HG02885 (cell line): Measurements from ENCODE around the gene SH3PXD2B.

Experiments
- ATAC-seq: cut with Tn5 transposase; IDR thresholded peaks from one replicate; pipeline ENCODE4 v1.9.1; 2021; ENCODE audit warnings: mild to moderate bottlenecking; ENCODE audit not compliant: unreplicated experiment, poor library complexity

The SH3PXD2B gene

DNA sequence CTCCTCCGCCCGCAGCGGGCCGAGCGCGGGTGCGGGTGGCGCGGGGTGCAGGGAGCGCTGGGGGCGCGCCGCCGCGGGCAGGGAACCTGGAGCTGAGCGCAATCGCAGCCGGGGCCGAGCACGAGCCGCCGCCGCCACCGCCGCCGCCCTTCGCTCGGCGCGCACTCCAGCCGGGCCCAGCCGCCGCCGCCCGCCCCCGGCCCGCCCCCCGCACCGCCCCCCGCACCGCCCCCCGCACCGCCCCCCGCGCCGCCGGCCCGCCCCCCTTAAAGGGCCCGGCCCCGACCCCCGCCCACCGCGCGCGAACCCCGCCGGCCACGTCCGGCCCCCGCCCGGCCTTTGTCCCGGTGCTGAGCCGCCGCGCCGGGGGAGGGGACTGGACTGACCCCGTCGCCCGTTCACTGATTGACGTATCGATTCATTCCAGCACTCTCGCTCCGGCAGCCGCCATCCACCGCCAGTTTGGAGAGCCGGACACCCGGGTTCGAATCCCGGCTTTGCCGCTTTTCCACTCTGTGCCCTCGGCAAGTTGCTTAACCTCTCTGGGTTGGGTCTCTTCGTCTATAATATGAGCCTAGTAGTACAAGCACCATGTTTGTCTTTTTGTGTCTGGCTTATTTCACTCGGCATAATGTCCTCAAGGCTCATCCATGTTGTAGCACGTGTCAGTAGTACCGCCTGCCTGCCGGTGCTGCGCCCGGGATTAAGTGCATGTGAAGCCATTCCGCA, at the start of gene SH3PXD2B:
TSS of gene SH3PXD2B (minus strand) at position 168 of the 729 bp plus-strand sequence. CDS start 173 bp downstream, outside the sequence.
- ATAC-seq: peak; percentile 54

DNA sequence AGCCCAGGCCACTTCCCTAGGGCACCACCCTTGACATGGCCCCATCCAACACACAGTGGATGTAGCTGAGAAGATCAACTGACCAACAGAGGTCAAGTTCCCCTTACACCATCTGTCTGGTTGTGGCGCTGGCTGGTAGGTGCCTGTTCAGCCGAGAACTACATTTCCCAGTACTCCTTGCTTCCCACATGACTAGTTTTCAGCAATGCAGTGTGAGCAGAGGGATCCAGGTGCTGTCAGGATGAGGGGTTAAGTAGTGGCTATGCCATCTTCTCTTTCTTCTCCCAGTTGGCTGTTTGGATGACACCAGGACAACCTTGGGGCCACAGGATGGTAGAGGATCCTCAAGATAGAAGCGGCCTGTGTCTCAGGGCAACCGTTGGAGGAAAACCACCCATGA, 48.6 kb upstream of the SH3PXD2B start:
- ATAC-seq: no peak

DNA sequence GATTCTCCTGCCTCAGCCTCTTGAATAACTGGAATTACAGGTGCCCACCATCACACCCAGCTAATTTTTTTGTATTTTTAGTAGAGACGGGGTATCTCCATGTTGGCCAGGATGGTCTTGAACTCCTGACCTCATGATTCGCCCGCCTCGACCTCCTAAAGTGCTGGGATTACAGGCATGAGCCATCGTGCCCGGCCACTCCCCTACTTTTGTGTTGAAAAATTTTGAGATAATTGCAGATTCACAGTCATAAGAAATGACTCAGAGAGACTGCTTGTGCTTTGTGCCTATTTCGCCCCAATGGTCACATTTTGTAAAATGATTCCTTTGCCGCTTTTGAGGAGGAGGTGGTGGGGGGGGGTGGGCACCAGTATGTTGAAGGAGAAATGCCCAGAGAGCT, 48.1 kb upstream of the SH3PXD2B start:
- ATAC-seq: no peak

DNA sequence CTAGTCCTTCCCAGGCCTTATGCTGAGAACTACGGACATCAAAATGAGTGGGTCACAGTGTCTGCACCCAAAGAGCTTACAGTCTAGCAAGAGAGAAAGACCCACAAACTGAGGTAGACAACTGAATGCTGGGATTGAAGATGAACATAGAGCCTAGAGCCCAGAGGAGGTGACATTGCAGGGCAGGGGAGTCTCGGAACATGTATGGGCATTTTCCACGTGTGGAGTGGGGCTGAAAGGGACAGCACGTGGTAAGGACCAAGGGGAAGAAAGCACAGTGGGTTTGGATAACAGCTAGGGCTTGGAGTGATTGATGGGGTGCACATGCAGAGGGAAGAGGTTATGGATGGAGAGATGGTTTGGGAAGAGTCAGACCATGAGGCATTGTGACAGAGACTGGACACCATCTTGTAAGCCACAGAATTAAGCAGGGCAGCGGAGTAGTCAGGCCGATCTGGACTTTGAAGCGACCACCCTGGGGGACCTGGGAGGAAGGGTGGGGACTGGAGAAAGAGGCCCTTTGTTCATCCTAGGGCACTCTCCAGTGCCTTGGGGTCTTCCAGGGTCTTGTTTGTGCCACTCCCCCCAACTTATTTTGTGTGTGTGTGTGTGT, 47.5 kb upstream of the SH3PXD2B start:
- ATAC-seq: no peak

DNA sequence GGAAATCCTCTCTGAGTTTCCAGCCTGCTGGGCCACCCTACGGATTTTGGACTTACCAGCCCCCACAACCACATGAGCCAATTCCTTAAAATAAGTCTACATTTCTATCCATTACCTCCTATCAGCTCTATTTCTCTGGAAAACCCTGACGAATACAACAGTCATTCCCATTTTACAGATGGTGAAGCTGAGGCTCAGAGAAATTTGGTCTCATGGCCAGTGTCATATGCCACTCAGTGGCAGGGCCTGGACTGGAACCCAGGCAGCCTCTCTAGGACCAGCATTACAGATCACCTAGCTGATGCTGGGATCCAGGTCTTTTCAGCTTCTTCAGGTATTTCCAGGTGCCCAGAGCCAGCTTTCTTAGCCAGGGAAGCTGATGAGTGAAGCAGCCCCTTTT, 45.0 kb upstream of the SH3PXD2B start:
- no peak for ATAC-seq

DNA sequence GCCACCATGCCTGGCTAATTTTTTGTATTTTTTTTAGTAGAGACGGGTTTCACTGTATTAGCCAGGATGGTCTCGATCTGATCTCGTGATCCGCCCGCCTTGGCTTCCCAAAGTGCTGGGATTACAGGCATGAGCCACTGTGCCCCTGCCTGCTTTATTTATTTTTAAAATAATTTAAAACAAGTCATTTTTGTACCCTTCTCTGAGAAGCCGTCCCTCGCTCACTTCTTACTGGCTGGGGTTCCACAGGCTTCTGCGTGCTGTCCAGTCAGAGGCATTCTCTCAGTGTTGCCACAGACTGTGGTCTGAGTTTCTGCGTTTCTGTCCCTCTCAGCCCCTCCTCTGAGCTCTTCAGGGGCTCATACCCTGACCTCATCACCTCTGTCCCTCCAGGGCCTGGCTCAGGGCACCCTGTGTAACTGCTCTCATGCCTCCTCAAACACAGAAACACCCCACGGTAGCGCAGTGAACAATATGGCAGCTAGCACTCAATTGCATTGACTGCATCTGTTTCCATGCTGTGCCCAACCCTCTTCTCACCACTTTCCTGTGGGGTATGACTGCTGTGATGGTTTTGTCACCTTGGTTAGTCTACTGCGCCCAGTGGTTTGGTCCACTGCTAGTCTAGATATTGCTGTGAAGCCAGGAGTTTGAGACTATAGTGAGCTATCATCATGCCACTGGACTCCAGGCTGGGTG, 44.3 kb upstream of the SH3PXD2B start:
- no peak for ATAC-seq

DNA sequence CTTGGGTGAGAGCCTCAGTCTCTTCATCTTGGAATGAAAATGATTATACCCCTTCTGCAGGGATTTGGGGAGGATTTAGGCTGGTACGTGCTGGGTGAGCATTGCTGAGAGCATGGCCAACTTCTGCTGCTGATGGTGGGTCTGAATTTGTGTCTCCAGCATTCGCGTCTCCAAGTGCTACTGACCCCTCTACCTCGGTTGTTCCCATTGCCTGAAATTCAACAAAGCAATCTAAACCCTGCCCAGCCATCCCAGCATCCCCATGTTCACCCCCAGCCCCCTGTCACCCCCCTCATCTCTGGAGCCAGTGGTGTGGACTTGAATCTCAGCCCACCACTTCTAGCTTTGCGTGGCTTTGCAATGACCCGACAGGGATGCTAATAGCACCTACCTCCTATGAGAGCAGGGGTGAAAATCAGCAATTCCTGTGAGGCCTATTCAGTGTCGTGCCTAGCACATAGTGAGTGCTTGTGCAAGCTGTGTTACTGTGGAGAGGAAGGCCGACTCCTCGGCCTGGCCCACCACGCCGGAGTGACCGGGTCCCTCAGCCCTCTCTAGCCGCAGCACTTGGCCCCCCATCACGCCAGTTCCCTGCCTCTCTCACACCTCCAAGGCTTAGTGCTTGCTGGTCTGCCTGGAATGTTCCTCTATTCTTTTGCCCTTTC, 43.4 kb upstream of the SH3PXD2B start:
- ATAC-seq: no peak

DNA sequence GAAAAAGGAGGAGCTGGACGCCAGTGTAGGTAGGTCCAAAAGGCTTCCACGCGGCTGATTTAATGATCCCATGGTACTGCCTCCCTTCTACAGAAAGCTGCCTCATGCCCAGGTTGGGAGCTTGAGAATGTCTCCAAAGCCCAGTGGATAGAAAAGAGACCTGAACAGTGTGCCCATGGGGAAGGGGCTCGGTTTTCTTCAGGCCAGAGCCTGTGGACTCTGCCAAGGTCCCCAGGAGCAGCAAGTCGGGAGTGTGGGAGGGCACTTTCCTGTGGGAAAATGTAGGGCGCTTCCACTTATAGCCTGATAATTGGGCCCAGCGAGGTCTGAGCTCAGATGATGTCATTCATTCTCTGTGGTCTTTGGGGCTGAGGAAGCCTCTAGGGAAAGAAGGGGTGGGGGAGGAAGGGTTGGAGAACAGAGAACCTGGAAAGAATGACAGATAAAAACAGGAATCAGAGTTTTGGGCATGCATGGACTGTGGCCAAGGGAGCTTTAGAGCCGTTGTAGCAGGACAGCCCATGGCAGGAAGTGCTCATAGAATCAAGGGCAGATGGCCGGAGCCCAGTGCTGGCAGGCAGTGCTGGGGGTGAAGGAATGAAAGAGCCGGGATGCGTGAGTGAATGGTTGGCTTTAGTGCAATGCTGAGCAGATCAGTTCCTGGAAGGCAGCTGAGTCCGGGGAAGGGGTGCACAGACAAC, 42.5 kb upstream of the SH3PXD2B start:
- no peak for ATAC-seq

DNA sequence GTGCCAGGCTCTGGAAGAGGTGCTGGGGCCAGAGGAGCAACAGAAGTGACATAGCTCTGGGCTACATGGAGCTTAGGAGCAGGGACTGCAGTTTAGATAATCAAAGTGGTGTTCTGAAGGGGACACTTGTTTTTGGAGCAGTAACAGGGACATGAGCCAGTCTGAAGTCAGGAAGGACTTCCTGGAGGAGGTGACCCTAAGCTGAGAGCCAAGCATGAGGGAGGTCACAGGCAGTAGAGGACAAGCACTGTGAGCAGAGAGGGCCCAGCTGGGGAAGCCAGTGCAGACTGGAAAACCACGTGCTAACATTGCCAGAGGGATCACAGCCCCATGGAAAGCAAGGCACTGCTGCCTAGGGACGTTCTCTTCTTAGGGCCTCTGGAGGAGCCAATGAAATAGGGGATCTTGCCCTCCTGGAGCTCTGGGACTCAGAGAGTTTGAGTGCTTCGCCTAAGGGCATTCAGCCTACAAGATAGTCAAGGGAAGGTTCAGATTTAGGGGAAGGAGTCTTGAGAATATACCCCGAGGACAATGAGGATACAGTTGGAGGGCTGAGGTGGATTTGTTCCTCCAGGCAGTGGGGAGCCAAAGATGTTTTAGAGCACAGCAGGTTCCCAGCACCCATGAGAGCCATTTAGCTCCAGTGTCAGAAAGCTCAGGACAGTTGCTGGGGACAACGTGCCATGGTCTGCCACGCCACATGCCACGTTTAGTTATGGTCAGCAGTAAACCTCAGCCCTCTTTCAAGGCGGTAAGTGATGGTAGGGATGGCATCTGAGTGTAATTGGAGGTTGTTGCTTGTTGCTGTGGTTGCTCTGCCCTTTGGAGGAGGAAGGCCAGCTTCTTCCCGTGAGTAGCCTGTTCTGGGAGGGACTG, 40.5 kb upstream of the SH3PXD2B start:
- ATAC-seq: no peak

DNA sequence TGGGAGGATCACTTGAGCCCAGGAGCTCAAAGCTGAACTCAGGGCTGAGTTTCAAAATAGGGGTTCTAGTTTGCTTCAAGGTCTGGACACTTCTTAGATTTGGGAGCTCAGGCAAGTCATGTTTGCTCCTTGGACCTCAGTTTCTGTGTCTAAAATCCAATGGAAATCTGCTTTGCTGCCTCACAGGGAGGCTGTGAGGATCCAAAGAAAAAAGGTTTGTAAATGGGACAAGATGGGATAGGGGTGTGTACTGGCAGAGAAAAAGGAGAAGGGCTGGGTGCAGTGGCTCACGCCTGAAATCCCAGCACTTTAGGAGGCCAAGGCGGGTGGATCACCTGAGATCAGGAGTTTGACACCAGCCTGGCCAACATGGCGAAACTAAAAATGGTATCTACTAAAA, 39.6 kb upstream of the SH3PXD2B start:
- no peak for ATAC-seq

DNA sequence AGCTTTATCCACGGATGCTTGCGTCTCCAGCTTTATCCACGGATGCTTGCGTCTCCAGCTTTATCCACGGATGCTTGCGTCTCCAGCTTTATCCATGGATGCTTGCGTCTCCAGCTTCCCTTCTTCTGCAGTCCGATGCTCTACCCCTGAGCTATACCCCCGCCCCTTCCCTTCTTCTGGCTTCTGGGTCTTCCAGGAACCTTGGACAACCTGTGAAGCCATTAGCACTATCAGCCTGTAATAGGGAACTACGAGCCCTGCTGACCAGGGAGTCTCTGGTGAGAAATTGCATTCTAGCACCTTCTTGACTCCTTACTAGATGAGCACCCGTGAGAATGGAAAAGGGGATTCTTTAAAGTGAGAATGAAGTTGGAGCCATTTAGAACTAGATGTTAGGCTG, 39.1 kb upstream of the SH3PXD2B start:
- no peak for ATAC-seq

DNA sequence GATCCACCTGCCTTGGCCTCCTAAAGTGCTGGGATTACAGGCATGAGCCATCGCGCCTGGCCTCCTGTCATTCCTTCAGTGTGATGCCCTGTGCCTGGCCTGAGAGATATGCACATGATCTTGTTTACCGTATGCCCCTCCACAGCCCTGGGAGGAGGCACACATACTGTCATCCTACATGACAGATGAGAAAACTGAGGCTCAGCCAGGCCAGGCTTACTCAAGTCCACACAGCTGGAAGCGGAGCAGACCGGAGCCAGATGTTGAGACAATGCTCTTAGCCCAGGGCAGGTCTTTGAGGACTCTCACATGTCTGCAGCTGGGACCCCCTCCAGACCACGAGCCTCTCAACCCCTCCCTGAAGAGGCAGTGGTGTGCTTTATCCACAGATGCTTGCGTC, 38.7 kb upstream of the SH3PXD2B start:
- no peak for ATAC-seq

DNA sequence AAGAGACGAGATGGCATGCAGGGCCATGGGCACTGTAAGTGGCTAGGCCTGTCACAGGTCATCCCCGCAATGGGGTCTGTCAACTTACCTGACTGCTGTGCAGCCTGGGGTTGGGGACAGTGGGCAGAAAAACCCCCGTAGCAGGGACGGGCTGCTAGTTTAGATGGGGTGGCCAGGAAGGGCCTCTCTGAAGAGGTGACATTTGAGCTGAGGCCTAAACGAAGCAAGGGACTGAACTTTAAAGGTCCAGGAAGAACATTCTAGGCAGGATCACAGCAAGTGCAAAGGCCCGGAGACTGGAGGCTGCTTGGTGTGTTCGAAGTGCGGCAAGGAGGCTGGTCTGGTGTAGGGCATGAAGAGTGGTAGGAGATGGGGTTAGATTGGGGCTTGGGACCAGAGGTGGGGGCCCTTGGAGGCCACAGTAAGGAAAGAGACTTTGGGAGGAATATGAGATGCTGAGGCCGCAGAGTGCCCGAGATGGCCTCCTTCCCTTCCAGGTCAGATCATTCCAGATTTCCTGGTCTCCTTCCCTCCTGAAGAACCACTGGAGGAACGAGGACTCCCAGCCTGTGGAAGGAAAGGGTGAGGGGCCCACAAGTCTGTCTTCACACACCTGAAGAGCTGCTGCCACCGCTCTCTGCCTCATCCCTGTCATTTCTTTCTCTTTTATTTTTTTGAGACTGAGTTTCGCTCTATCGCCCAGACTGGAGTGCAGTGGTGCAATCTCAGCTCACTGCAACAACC, 37.9 kb upstream of the SH3PXD2B start:
- ATAC-seq: no peak

DNA sequence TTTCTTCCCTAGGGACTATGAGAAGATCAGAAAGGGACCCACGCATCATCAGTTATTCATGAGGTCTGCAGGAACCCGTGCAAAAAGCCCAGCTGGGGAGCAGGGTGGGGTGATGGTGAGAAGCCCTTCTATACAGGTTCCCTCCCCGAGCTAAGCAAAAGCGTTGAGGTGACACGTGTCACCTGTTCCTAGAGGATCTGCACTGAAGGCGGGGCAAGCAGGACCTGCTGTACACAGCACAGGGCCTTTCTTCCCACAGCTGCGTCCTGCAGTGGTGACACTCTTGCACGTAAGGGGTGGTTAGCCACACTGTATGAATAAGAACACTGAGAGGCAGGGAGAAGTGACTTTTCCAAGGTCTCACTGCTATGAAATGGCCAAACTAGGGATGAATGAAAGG, 37.2 kb upstream of the SH3PXD2B start:
- ATAC-seq: no peak

DNA sequence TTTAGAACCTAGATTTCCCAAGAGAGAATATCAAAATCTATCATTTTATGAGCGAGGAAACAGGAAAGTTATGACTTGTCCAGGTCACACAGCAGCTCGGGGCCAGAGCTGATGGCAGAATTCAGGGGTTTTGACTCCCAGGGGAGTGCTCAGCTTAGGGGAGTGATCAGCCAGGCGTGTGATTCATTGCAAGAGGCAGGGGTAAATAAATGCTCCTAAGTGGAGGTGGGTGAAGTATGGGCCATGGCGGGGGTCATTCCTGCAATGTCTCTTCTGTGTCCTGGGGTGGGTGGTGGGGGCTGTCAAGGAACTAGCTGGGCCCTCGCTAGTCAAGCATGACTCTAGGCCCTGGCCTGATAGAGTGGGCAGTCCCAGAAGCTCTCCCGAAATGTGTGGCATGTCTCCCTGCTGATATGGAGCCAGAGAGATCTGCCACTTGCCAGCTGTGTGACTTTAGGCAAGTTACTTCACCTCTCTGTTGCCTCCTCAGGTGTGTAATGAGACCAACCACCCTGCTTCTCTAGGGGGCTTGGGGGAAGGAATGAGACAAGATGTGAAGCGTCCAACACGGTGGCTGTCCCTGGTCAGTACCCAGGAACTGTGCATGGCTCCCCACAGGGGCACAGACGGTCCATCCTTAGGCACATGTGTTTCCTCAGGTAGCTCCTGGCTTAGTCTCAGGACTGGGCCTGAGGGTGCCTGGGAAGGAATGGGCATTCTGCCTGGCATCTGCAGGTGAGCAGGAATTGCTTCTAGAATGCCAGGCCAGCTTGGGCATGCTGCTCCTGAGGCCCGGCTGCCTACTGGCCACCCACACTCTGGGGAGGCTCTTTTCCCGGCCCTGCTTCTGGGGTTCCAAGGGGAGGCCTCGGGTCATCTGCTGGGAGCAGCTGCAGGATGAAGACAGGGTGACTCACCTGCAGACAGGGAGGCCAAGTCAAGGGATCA, 36.5 kb upstream of the SH3PXD2B start:
- ATAC-seq: no peak

DNA sequence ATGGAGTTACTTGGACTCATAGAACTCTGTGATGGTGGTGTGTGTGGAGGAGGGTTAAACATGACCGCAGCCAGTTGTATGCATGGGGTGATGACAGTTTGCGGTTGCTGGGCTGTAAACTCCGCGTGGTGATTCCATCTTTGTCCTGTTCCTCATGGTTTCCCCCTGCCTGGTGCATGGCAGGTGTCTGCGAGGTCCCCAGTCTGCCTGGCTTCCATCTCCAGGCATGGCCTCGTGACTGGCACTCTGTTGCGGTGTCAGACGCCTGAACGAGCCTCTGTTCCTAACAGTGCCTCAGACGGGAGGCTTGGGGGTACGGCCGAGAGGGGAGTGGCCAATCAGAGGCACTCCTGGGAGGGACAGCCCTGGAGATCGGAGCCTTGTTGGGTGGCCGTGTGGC, 33.9 kb upstream of the SH3PXD2B start:
- ATAC-seq: no peak

DNA sequence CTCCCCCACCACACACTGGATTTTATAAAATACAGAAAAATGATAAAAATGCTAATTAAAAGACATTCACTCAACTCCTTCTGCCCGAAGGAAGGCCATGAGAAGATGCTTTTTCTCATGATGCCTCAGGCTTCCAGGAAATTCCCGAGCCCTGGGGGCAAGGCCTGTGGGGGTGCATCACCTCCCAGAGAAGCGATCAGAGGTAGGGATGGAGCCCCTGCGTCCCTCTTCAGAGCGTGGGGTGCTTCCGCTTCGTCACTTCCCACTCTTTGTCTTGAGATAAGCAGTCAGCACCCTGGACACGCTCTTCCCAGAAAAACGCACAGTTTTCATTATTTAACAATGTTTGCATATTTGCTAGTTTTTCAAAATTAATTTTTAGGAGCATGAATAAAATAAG, 33.3 kb upstream of the SH3PXD2B start:
- no peak for ATAC-seq

DNA sequence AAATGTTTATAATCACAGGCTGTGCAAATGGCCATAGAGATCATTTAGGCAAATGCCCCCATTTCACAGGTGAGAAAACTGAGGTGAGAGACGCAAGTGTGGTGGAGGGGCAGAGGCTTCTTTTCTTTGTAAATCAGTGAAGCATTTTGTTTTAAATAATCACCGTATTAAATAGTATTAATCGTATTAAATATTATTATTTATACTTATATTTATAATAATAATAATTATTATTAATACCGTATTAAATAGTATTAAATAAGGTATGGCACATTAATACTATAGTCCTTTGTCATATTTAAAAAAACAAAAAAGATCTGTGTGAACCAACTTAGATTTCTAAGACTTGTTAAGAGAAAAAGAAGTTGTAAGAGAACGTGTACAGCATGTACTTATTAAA, 32.6 kb upstream of the SH3PXD2B start:
- no peak for ATAC-seq
